DND-41 (cell line): ENCODE data around the gene ALDH1L2.

Source experiments
- ATAC-seq: fragments of 200-7000 bp; cut with Tn5 transposase; 3 replicates; pipeline ENCODE4 v1.9.1; 2021; ENCODE audit warnings: low read depth; ENCODE audit not compliant: insufficient read depth
- DNase-seq: peaks from one replicate; pipeline ENCODE4 v3.0.0-alpha.2; 2020
- H2AFZ ChIP-seq: 2 replicates; pipeline ENCODE4 v1.6.0; 2012; ENCODE audit warnings: low read depth, low read length
- H3K27ac ChIP-seq: 2 replicates; pipeline ENCODE4 v1.5.1; 2012; ENCODE audit warnings: low read length, inconsistent platforms
- H3K27me3 ChIP-seq: fragments of 200-600 bp; sonication (generic); 2 replicates; pipeline ENCODE4 v1.6.0; 2012; ENCODE audit warnings: low read length, mild to moderate bottlenecking, inconsistent platforms; ENCODE audit not compliant: insufficient read depth, poor library complexity
- H3K36me3 ChIP-seq: 2 replicates; pipeline ENCODE4 v1.5.1; 2012; ENCODE audit warnings: low read length, inconsistent platforms; ENCODE audit not compliant: insufficient read depth
- H3K4me1 ChIP-seq: 2 replicates; pipeline ENCODE4 v1.5.1; 2012; ENCODE audit warnings: mild to moderate bottlenecking, low read length; ENCODE audit not compliant: insufficient read depth
- H3K4me2 ChIP-seq: 2 replicates; pipeline ENCODE4 v1.6.0; 2012; ENCODE audit warnings: mild to moderate bottlenecking, moderate library complexity, low read length, inconsistent platforms; ENCODE audit not compliant: insufficient read depth
- H3K4me3 ChIP-seq, 2 experiments: fragments of 200-600 bp in 1 of 2; shearing (Covaris generic) in 1 of 2; 2 replicates each; pipeline ENCODE4 v1.5.1; 2012 to 2016; ENCODE audit warnings: inconsistent platforms in 2 of 2, low read length in 2 of 2, mild to moderate bottlenecking in 2 of 2, low read depth in 1 of 2, moderate library complexity in 1 of 2
- H3K79me2 ChIP-seq: 2 replicates; pipeline ENCODE4 v1.6.0; 2012; ENCODE audit warnings: low read length, inconsistent platforms; ENCODE audit not compliant: insufficient read depth
- H3K9ac ChIP-seq: 2 replicates; pipeline ENCODE4 v1.6.0; 2012; ENCODE audit warnings: low read depth, mild to moderate bottlenecking, inconsistent platforms, low read length, moderate library complexity
- H3K9me3 ChIP-seq: 2 replicates; pipeline ENCODE4 v1.5.1; 2012; ENCODE audit warnings: low read length, moderate library complexity, mild to moderate bottlenecking, inconsistent platforms; ENCODE audit not compliant: insufficient read depth, severe bottlenecking
- H4K20me1 ChIP-seq: 2 replicates; pipeline ENCODE4 v1.6.0; 2012; ENCODE audit warnings: low read length; ENCODE audit not compliant: insufficient read depth
- EZH2 ChIP-seq: IDR thresholded peaks from 3 replicates; pipeline ENCODE4 v1.6.1; 2012; ENCODE audit warnings: borderline replicate concordance, low read depth, mild to moderate bottlenecking, moderate library complexity, low read length, inconsistent platforms; ENCODE audit not compliant: severe bottlenecking
- TF ChIP-seq, protein P1 (sequence below): IDR thresholded peaks from 2 replicates; pipeline ENCODE4 v1.5.1; 2012; ENCODE audit warnings: borderline replicate concordance, low read length, moderate library complexity, mild to moderate bottlenecking; ENCODE audit not compliant: poor library complexity, severe bottlenecking; ENCODE audit errors: extremely low read depth

ALDH1L2 gene

DNA sequence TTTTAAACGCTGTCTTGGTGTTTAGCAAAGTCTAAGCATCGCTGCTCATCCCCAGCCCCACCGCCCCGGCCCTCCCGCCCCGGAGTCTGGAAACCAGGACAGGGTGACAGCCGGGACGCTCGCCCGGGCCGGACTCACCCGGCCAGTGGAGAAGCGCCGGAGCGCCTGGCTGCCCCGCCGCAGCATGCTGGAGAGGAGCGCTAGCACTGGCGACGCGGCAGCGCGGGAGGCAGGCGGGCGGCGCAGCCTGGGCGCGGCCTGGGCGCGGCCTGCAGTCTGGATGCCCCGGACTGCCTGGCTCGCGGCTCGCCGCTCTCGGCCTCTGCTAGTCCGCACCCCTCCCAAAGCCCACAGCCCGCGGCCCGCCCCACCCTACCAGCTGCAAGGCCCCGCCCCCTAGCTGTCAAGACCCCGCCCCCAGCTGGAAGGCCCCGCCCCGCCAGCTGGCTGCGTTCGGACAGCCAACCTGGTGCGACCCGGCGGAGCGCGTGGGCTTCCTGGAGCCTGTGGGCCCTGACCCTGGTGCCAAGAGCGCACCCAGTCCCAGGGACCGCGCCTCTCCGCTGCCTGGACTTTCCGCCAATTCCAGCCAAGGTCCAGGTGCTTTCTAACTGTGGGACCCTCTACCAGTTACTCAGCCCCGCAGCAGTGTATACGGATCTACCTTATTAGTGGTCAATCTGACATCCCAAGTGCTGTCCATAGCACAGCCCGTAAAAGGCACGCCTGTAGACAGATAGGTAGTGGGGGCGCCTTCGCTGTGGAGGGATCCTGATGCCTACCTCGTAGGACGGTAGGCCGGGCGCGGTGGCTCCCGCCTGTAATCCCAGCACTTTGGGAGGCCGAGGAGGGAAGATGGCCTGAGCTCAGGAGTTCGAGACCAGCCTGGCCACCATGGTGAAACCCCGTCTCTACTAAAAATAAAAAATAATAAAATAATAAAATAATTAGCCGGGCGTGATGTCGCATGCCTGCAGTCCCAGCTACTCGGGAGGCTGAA, at the start of gene ALDH1L2:
Gene ALDH1L2, minus strand, starts transcription at position 208 of the 1,000 bp plus-strand sequence. Its CDS starts 22 bp downstream, at position 186.
- no peaks in the 10 kb centered on the region for H3K4me1 ChIP-seq
- no peak within 1 kb of the TSS for H2AFZ ChIP-seq
- no peak for TF ChIP-seq EZH2
- TF ChIP-seq, protein P1, sequence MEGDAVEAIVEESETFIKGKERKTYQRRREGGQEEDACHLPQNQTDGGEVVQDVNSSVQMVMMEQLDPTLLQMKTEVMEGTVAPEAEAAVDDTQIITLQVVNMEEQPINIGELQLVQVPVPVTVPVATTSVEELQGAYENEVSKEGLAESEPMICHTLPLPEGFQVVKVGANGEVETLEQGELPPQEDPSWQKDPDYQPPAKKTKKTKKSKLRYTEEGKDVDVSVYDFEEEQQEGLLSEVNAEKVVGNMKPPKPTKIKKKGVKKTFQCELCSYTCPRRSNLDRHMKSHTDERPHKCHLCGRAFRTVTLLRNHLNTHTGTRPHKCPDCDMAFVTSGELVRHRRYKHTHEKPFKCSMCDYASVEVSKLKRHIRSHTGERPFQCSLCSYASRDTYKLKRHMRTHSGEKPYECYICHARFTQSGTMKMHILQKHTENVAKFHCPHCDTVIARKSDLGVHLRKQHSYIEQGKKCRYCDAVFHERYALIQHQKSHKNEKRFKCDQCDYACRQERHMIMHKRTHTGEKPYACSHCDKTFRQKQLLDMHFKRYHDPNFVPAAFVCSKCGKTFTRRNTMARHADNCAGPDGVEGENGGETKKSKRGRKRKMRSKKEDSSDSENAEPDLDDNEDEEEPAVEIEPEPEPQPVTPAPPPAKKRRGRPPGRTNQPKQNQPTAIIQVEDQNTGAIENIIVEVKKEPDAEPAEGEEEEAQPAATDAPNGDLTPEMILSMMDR, result no peak
- H3K36me3 ChIP-seq, result no peaks in the 10 kb centered on the region
- H3K79me2 ChIP-seq, result no peaks in the 10 kb centered on the region
- DNase-seq (no peak), ATAC-seq (no peak)
- H3K27ac ChIP-seq, result no peak within 1 kb of the TSS
- H3K9ac ChIP-seq, result no peak within 1 kb of the TSS
- no peak within 1 kb of the TSS for H3K4me2 ChIP-seq
- no peaks in the 10 kb centered on the region for H3K27me3 ChIP-seq
- no peak within 1 kb of the TSS for H3K4me3 ChIP-seq
- no peaks in the 10 kb centered on the region for H4K20me1 ChIP-seq
- H3K9me3 ChIP-seq, result no peaks in the 10 kb centered on the region

GRCh38 chr12:105120551-105120950, 36.3 kb upstream of the ALDH1L2 start:
- Histone ChIP-seq H3K4me3 (no peak overlapping the region), H2AFZ (no peak overlapping the region), H3K4me1 (no peaks in the 10 kb centered on the region), H3K9ac (no peak overlapping the region), H3K4me2 (no peak overlapping the region), H3K9me3 (no peaks in the 10 kb centered on the region), H4K20me1 (no peaks in the 10 kb centered on the region), H3K79me2 (no peaks in the 10 kb centered on the region), H3K27ac (no peak overlapping the region), H3K36me3 (peaks cover 82% of the 10 kb centered on the region), H3K27me3 (no peaks in the 10 kb centered on the region)
- no peak for ATAC-seq
- no peak for DNase-seq
- TF ChIP-seq, protein P1, result no peak
- no peak for TF ChIP-seq EZH2

DNA sequence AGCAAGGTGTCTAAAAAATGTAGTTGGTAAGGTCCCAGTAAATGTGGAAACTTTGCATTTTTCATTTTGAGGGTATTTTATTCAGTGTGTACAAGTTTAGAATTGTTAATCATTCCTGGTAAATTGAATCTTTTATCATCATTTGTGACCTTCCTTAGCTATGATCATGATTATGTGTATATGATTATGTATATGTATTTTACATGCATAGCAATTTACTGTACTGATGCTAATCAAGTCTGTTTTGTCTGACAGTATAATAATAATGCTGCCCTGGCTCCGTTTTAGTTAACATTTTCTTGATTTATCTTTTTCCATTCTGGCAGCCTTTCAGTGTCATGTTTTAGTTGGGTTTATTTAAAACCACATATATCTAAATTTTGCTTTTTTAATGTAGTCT, 32.7 kb upstream of the ALDH1L2 start:
- peaks cover 27% of the 10 kb centered on the region for H3K79me2 ChIP-seq
- no peaks in the 10 kb centered on the region for H3K4me1 ChIP-seq
- H3K4me2 ChIP-seq, result no peak overlapping the region
- TF ChIP-seq, protein P1, result no peak
- TF ChIP-seq EZH2, result no peak
- no peak for DNase-seq
- no peaks in the 10 kb centered on the region for H3K9me3 ChIP-seq
- H3K27me3 ChIP-seq, result no peaks in the 10 kb centered on the region
- no peak overlapping the region for H3K27ac ChIP-seq
- H3K9ac ChIP-seq, result no peak overlapping the region
- ATAC-seq, result no peak
- H3K4me3 ChIP-seq, result no peak overlapping the region
- peaks cover 68% of the 10 kb centered on the region for H3K36me3 ChIP-seq
- H2AFZ ChIP-seq, result no peak overlapping the region
- no peaks in the 10 kb centered on the region for H4K20me1 ChIP-seq
